Vagina (tissue), 2 donors: ENCODE data around the gene KIRREL3. TPM values are rescaled to one million over a fixed set of nuclear protein-coding genes. Genes with fewer than 3 reads are reported as not detected.
A peak's percentile ranks its signal among the peaks of the same experiment; 100 is the strongest.

Source experiments
- DNase-seq, 2 donors: peaks; one replicate each; pipeline ENCODE4 v3.0.0-alpha.2; 2017; ENCODE audit errors: extremely low spot score in 2 of 2
- H3K27ac ChIP-seq: fragments of 200-600 bp; sonication (generic); one replicate; pipeline ENCODE4 v1.5.1; 2019
- H3K27me3 ChIP-seq: fragments of 200-600 bp; sonication (generic); one replicate; pipeline ENCODE4 v1.5.1; 2019
- H3K36me3 ChIP-seq, 2 donors: fragments of 200-600 bp; sonication (generic); one replicate each; pipeline ENCODE4 v1.5.1; 2017 to 2019
- H3K4me1 ChIP-seq: fragments of 200-600 bp; sonication (generic); one replicate; pipeline ENCODE4 v1.5.1; 2019
- H3K4me3 ChIP-seq, 2 donors: fragments of 200-600 bp; sonication (generic); 1 replicate in 1 of 2; 2 replicates in 1 of 2; pipeline ENCODE4 v1.5.1; 2016 to 2019
- H3K9me3 ChIP-seq: fragments of 200-600 bp; sonication (generic); one replicate; pipeline ENCODE4 v1.5.1; 2019
- POLR2A ChIP-seq, 2 donors: fragments of 450-650 bp; IDR thresholded peaks; one replicate each; pipeline ENCODE4 v1.6.1; 2017; ENCODE audit warnings: antibody characterized with exemption in 2 of 2, mild to moderate bottlenecking in 2 of 2, moderate library complexity in 2 of 2
- POLR2AphosphoS5 ChIP-seq, 2 donors: sonication (generic); formaldehyde crosslinking; IDR thresholded peaks; one replicate each; pipeline ENCODE4 v1.9.0; 2017; ENCODE audit warnings: antibody characterized with exemption in 2 of 2, mild to moderate bottlenecking in 2 of 2, low read depth in 1 of 2; ENCODE audit not compliant: insufficient read depth in 1 of 2
- intact Hi-C: fragments of 100-400 bp; cut with DNase I; formaldehyde crosslinking; loops from one replicate; pipeline ENCODE4 v1.15.1; 2023
- total RNA-seq: library from RNA; depleted of rRNA; stranded (reverse); fragments of >200 nt; gene quantifications from one replicate; pipeline ENCODE4 v1.2.3, GENCODE V29; 2016
- TF ChIP-seq, protein P1 (sequence below), 3 experiments: fragments of 450-650 bp in 2 of 3; fragments of 200-600 bp in 1 of 3; sonication (generic) in 1 of 3; IDR thresholded peaks; one replicate each; pipeline ENCODE4 v1.5.1; 2017 to 2019; ENCODE audit warnings: antibody characterized with exemption in 3 of 3, mild to moderate bottlenecking in 2 of 3, moderate library complexity in 2 of 3

KIRREL3 gene
- total RNA-seq, 1 donor from 2014 or later, result not detected

DNA sequence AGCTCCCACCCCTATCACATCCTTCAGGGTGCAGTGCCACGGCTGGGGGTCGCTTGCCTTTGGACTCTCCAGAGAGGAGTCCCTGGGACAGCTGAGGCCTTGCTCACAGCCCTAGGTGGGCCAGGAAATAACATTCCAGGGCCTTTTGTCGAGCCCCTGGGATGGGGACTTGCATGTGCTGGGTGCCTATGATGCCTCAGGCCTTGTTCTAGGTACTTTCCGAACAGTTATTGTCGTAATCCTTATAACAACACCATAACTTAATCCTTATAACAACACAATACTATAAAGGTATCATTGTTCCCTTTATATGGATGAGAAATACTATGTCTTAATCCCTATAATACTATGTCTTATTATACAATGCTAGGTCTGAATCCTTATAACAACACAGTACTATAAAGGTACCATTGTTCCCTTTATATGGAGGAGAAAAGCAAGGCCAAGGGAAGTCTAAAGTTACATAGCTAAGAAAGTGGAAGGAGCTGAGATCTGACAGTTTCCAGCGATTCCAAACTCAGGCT is 408.5 kb downstream of the KIRREL3 start:
- TF ChIP-seq POLR2A (IDR thresholded peaks at IDR 0.05) (no peak), POLR2AphosphoS5 (IDR thresholded peaks at IDR 0.05; ENCODE audit: insufficient read depth in 1 of 2, low read depth in 1 of 2) (no peak)
- TF ChIP-seq, protein P1, sequence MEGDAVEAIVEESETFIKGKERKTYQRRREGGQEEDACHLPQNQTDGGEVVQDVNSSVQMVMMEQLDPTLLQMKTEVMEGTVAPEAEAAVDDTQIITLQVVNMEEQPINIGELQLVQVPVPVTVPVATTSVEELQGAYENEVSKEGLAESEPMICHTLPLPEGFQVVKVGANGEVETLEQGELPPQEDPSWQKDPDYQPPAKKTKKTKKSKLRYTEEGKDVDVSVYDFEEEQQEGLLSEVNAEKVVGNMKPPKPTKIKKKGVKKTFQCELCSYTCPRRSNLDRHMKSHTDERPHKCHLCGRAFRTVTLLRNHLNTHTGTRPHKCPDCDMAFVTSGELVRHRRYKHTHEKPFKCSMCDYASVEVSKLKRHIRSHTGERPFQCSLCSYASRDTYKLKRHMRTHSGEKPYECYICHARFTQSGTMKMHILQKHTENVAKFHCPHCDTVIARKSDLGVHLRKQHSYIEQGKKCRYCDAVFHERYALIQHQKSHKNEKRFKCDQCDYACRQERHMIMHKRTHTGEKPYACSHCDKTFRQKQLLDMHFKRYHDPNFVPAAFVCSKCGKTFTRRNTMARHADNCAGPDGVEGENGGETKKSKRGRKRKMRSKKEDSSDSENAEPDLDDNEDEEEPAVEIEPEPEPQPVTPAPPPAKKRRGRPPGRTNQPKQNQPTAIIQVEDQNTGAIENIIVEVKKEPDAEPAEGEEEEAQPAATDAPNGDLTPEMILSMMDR (IDR thresholded peaks at IDR 0.05), result no peak
- intact Hi-C loops, result no loop called here
- no peaks in the 10 kb centered on the region for H3K27me3 ChIP-seq
- H3K4me1 ChIP-seq, result no peaks in the 10 kb centered on the region
- no peak overlapping the region for H3K4me3 ChIP-seq
- H3K27ac ChIP-seq, result no peak overlapping the region
- no peaks in the 10 kb centered on the region for H3K36me3 ChIP-seq
- no peaks in the 10 kb centered on the region for H3K9me3 ChIP-seq
- no peak for DNase-seq

DNA sequence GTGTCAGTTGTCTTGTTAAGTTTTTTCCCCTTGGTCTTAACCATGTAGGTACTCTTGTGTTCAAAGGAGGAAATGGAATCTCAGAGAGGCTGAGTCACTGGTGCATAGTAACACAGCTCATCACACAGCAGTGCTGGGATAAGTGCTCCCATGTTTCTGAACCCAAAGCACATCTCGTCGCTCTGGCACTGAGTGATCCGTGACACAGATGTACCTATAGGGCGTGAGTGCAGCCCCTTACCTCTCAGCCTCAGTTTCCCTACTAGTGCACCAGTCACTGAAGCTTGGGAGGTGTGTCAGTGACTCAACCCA is 411.1 kb downstream of the KIRREL3 start:
- no peak overlapping the region for H3K27ac ChIP-seq
- peaks cover 5% of the 10 kb centered on the region for H3K4me1 ChIP-seq
- no peak for TF ChIP-seq POLR2AphosphoS5 (IDR thresholded peaks at IDR 0.05; ENCODE audit: insufficient read depth in 1 of 2, low read depth in 1 of 2)
- TF ChIP-seq, protein P1 (IDR thresholded peaks at IDR 0.05), result no peak
- no peak for TF ChIP-seq POLR2A (IDR thresholded peaks at IDR 0.05)
- intact Hi-C loops, result no loop called here
- no peak overlapping the region for H3K4me3 ChIP-seq
- no peaks in the 10 kb centered on the region for H3K27me3 ChIP-seq
- no peaks in the 10 kb centered on the region for H3K9me3 ChIP-seq
- no peak for DNase-seq
- no peaks in the 10 kb centered on the region for H3K36me3 ChIP-seq

DNA sequence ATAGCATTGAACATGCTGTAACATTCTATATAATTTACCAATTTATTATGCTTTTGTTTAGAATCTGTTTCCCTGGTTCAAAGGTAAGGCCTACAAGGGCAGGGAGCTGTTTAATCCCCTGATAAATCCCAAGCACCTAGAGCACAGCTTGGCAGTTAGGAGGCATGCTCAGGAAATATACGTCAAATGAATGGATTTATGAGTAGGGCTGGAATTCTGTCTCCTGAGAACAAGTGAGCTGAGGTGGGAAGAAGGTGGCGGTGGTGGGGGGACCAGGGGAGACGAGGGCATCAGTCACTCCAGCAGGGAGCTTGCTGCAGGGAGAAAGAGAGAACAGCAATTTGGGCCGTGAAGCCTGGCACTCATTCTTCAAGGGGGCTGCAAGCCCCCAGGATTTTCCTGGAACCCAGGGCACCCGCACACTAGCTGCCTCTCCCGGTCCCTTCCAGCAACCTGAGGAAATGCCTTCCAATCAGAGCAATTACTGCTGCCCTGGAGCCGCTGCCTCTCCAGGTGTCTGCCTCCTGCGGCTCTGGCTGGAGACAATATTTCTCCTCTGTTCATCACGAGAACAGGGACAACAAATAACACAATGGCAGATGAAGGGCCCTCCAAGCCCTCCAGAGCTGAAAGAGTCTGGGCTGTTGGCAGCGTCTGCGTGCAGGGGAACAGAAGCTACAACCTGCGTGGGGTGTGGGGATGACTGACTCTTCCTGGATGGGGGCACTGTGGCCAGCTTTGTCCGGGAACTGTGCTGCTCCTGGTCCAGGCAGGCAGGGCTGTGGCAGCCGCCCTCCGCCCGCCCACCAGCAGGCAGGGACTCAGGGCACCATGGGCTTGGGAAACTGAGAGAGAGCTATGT is 411.7 kb downstream of the KIRREL3 start:
- intact Hi-C loops, result no loop called here

DNA sequence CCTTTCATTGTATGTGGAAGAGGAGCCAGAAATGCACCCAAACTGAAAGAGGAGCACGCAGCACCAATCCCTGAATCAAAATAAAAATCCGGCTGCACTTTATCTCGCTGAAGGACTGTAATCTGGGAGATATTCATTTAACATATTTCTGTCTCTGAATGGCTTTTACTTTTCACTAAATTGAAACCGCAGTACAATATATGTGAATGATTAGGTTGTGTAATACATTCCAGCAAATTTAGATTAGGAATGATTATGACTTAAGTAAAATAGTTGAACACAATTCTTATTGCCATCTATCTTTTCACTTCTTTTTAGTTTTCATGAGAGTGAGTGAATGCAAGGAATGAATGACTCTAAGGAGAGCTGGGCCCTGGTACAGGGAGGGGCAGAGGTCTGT is 413.0 kb downstream of the KIRREL3 start:
- no peak for DNase-seq
- Histone ChIP-seq H3K4me1 (peaks cover 5% of the 10 kb centered on the region), H3K27ac (no peak overlapping the region), H3K9me3 (no peaks in the 10 kb centered on the region), H3K27me3 (no peaks in the 10 kb centered on the region), H3K36me3 (no peaks in the 10 kb centered on the region), H3K4me3 (no peak overlapping the region)
- intact Hi-C loops, result no loop called here
- TF ChIP-seq POLR2A (IDR thresholded peaks at IDR 0.05), result no peak
- no peak for TF ChIP-seq POLR2AphosphoS5 (IDR thresholded peaks at IDR 0.05; ENCODE audit: insufficient read depth in 1 of 2, low read depth in 1 of 2)
- TF ChIP-seq, protein P1 (IDR thresholded peaks at IDR 0.05), result no peak

More for the DNA sequence above, 411.7 kb downstream of the KIRREL3 start:
- no peak overlapping the region for H3K4me3 ChIP-seq
- no peaks in the 10 kb centered on the region for H3K9me3 ChIP-seq
- no peak for TF ChIP-seq POLR2A (IDR thresholded peaks at IDR 0.05)
- DNase-seq, result no peak
- no peak overlapping the region for H3K27ac ChIP-seq
- H3K4me1 ChIP-seq, result peaks cover 5% of the 10 kb centered on the region
- no peaks in the 10 kb centered on the region for H3K27me3 ChIP-seq
- H3K36me3 ChIP-seq, result no peaks in the 10 kb centered on the region

DNA sequence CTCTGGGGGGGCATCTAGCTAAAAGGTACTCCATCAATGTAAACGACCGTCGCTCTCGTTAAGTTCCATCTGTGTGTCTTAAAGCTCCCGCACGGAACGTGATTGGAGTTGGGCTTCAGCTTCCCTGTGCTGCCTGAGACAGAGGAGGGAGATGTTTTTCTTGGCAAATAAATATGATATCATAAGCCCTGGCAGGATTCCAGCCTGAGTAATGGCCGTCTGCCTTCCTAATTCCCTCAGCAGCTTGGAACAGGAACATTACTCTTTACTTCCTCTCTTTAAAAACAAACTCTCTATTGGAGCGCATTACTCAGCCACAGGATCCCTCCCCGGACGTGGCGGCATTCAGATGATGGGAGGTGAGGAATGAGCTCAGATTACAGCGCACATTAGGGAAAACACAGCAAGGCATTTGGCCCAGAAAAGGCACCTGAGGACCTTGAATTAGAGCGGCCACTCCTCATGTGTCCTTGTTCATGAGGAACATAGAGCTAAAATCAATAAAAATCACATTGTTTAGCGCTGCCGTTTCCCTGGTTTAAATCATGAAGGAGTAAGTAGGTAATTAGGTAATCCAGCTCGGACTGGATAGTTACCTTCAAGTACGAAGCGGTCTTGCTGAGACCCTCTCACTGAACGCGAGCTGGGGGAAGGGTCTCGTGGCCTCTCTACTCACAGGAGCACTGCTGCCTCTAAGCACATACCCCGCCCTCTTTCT is 414.6 kb downstream of the KIRREL3 start:
- Histone ChIP-seq H3K27me3 (no peaks in the 10 kb centered on the region), H3K9me3 (no peaks in the 10 kb centered on the region), H3K4me1 (peaks cover 5% of the 10 kb centered on the region), H3K4me3 (peak overlapping the region in 1 of 2 donors; percentile 19), H3K36me3 (no peaks in the 10 kb centered on the region), H3K27ac (no peak overlapping the region)
- no peak for DNase-seq
- TF ChIP-seq, protein P1 (IDR thresholded peaks at IDR 0.05), result no peak
- TF ChIP-seq POLR2A (IDR thresholded peaks at IDR 0.05), result no peak
- peak in 1 of 2 donors; percentile 77 for TF ChIP-seq POLR2AphosphoS5 (IDR thresholded peaks at IDR 0.05; ENCODE audit: insufficient read depth in 1 of 2, low read depth in 1 of 2)
- intact Hi-C loops, result no loop called here
